NOMO-1 (cell line): ENCODE results near the gene TBC1D17.
A peak's percentile ranks its signal among the peaks of the same experiment; 100 is the strongest.

Experiments
- DNase-seq, 2 experiments: peaks; one replicate each; lab custom pipeline; 2025; ENCODE audit not compliant: unreplicated experiment in 2 of 2; lab: John Stamatoyannopoulos, UW

Gene TBC1D17

GRCh38 chr19:49890349-49891311 lies 13.1 kb downstream of the TBC1D17 start:
- DNase-seq = no peak

DNA sequence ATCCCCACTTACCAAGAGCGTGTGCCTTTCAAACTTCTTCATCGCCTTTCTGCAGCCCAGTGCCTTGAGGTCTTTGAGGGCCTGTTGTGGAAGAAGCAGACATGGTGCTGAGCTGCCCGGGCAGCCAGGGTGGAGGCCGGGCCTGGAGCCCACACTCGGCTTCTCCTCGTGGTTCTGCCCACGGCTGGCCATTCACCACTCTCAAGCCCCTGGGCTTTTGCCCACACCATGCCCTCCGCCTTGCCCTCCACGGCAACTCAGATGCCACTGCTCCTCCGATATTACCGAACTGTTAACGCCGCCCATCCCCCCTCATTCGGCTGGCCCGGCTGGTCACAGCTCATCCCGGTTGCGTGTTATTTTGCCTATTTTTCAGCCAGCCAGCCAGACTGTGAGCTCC lies 13.9 kb downstream of the TBC1D17 start:
- DNase-seq = no peak

DNA sequence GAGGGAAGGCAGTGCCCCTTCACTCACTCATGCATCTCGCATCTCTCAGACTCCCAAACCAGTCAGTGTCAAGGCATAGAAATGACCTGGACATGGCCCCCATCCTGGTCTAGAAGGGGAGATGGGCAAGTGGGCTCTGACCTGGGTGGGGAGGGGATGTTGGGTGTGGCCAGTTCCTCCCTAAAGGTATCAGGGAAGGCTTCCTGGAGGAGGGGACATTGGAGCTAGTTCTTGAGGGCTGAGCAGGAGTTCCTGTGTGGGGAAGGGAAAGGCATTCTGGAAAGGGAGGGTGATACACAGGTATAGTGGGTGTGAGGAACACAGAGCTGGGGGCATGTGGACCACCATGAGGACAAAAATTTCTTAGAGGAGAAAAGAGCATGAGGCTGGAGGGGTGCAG lies 15.2 kb downstream of the TBC1D17 start:
- DNase-seq = no peak

- DNase-seq = no peak
Measured at GRCh38 chr19:49894011-49894664, 16.6 kb downstream of the TBC1D17 start.

GRCh38 chr19:49894879-49895565 lies 17.5 kb downstream of the TBC1D17 start:
- no peak for DNase-seq

GRCh38 chr19:49895566-49896297 lies 18.2 kb downstream of the TBC1D17 start:
- DNase-seq = no peak

DNA sequence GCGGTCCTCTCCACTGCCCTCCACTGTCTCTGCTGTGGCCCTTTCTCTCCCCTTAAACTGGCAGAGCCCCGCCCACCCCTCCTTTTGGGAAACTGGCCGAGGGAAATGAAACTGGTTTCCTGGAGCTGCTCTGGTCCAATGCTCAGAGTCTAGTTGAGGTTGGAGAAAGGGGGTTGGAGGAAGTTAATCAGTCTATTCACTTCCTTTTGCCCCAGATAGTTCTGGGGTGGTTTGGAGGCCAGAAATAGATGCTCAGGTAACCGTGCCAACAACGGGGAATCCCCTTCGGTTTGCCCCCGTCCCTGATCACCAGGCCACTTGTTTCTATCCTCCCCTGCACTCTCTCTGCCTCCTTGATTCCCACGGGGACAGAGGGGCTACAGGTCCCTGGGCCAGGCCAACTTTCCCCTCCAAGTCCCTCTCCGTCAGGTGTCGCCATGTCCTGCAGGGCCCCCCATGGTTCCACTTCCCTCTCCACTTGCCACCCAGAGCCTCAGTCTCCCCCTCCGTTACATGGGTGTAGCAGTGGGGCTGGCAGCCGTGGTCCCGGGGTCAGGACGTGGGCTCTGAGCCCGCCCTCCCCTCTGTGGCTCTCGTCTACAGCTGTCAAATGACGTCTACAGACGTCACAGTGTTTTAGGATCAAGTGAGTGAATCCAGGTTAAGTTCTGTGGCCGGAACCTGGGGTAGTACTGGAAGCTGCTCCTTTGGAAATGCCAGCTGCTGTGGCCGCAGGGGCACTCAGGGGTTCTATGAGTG lies 19.5 kb downstream of the TBC1D17 start, which contains the start of gene IL4I1:
Gene IL4I1, minus strand, starts transcription at position 25 of the 759 bp plus-strand sequence. CDS start 727 bp downstream, outside the sequence.
- DNase-seq = peak; percentile 90 to 92

- no peak for DNase-seq
Measured at GRCh38 chr19:49904136-49904535, 26.6 kb downstream of the TBC1D17 start.

GRCh38 chr19:49906879-49907564 lies 29.5 kb downstream of the TBC1D17 start:
- DNase-seq = no peak

GRCh38 chr19:49907745-49908446 lies 30.4 kb downstream of the TBC1D17 start:
- no peak for DNase-seq

DNA sequence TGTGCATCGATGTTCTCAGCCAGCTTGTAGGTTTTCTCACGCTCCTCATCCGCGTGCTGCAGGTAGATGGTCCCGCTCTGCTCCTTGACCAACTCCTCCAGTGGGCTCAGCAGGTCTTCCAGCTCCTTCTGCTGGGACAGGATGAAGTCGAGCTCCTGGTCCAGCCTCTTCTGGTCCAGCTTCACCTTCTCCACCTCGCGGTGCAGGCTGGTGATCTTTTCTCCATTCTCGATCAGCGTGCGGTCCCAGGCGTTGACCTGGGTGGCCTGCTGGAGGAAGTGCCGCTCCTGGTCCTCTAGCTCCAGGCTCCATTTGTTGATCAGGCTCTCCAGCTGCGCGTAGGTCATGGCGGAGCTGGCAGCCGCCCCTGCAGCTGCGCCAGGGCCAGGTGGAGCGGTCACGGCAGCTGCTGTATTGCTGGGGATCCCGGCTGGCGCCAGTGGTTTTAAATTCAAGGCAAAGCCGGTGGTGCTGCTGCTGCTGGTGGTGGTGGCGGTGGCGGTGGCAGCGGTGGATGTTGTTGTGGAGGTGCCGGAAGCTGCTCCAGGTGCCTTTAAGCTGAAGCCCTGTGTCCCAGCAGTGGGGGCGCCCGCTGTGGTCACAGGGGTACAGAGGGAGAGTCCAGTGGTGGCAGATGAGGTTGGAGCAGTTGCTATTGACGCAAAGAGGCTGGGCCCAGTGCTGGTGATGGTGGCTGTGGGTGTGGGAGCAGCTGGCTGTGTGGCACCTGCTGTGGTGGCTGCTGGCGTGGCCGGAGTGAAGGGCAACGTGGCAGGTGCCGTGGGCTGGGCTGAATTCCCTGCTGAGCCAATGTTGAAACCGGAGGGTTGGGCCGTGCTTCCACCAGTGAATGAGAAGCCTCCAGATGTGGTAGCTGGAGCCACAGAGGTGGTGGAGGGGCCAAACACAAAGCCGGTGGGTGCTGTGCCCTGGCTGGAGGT lies 31.2 kb downstream of the TBC1D17 start:
- no peak for DNase-seq

- no peak for DNase-seq
Measured at GRCh38 chr19:49910179-49910578, 32.7 kb downstream of the TBC1D17 start.

DNA sequence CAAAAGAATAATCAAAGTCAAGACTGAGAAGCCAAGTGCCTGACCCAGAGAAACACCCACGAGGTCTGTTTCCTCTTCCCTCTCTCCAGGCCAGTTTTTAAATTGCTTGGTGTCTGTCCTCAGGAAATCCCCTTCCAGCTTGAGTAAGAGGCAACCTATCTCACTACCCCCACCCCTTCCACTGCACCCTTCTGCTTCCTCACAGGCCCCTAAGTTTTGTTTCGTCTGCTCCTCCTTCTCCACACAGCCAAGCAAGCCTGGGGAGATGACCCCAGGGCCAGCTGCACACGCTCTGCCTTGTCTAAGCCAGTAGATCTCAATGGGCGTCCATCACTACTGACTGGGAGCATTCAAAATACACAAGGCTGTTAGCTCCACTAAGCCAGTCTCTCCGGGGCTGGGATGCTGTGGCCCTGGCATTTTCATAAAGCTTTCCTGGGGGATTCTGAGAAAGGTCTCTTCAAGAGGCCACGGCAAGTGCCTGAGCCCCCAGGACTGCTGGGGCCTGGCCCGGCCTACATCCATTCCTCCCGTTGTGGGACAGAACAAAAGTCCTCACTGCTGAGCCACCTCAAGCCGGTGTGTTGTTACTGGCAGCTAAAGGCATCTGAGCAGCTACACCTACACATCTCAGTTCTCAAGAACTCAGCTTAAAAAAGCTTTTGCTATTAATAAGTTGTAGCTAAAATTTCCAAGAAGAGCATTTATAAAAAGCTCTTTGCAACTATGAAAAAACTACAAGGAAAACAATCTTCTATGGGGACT lies 34.1 kb downstream of the TBC1D17 start:
- peak; percentile 15 to 37 for DNase-seq

DNA sequence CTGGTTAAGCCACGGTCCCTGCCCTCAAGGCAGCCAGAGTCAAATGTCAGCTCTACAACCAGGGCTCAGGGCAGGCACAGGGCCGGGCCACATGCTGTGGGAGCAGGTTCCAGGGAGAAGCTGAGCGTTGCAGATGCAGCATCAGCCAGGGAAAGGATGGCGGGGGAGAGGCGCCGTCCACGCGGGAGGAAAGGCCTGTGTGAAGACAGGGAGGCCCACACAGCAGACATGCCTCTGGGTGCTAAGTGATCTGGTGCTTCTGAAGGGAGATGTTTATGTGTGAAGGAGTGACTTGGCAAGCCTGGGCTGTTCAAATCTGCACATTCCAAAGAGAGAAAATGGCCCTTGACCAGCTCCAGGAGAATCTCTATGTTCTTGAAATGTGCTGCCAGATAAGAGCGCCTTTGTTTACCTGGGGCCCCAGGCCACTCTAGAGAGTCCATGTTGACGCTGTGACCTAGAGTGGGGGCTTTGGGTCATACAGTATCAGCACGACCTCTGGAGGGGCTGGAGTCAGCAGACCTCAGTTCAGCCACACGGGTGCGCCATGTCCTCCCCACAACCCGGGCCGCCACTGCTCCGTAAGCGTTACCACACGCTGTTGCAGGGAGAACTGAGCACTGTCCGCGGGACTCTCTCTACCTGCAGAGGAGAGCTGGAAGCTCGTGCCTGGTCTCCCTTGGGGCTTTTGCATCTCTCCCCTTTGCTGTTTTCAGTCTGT lies 35.6 kb downstream of the TBC1D17 start:
- DNase-seq = no peak

GRCh38 chr19:49913720-49914119 lies 36.2 kb downstream of the TBC1D17 start:
- DNase-seq = no peak

GRCh38 chr19:49915271-49915670 lies 37.8 kb downstream of the TBC1D17 start:
- no peak for DNase-seq
